HG03565 (cell line): ENCODE results near the gene ANKRD42.
"Not testable (repeated sequence)": the region's sequence is repeated elsewhere in the genome, so short reads cannot be mapped to it uniquely, and the experiment has no call there.

ENCODE experiments used
- ATAC-seq: cut with Tn5 transposase; IDR thresholded peaks from one replicate; pipeline ENCODE4 v1.9.1; 2021; ENCODE audit warnings: mild to moderate bottlenecking, moderate library complexity; ENCODE audit not compliant: unreplicated experiment

ANKRD42 gene

GRCh38 chr11:83172551-83172950 is 21.0 kb upstream of the ANKRD42 start:
- no peak for ATAC-seq

DNA sequence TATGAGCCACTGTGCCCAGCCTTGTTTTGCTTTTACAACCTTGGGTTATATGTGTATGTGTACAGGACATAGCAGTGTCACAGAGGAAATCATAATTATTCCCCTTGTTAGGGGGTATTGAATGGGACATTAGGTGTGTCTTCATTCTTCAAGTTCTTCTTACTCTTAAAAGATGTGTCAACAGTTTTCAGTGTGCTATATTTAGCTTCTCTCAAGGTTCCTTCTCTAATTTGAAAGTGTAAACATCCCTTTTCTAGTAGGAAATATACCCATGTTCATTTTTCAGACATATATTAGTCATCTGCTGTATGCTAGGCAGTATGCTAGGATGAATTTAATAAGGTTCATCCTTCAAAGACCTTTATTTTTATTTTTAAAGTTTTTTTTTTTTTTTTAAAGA is 19.5 kb upstream of the ANKRD42 start:
- ATAC-seq = no peak

DNA sequence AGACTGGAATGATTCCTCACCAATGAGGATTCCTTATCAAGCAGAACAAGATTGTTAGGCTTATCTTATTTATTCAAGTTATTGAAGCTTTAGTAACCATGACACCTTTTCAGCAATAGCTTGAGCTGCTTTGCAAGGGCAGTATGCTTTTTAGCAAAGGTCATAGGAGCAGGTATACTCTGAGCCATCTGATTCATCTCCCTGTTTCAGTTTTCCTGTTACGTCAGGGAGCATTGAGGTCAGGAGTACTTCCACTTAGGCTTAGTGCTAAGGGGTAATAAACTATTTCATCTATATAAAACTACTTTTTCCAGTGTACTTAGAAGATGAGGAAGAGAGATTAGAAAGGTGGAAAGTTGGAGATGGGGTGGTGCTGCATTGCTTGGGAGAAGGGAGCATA is 17.7 kb upstream of the ANKRD42 start:
- no peak for ATAC-seq

DNA sequence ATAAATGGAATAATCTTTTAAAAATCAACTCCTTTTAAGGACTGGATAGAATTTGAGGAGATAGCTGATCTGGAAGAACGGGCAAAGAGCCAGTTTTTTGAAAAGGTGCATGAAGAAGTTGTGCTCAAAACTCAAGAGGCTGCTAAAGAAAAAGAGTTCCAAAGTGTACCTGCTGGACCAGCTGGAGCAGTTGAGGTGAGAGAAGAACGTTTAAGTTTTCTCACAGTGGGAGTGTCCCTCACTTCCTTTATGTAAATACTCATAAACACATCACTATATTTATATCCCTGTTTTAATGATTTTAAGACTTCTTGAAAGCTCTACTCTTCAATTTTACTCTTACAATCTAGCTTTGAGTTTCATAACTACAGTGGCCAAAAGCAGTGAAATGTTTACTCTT is 11.7 kb upstream of the ANKRD42 start:
- ATAC-seq = no peak

DNA sequence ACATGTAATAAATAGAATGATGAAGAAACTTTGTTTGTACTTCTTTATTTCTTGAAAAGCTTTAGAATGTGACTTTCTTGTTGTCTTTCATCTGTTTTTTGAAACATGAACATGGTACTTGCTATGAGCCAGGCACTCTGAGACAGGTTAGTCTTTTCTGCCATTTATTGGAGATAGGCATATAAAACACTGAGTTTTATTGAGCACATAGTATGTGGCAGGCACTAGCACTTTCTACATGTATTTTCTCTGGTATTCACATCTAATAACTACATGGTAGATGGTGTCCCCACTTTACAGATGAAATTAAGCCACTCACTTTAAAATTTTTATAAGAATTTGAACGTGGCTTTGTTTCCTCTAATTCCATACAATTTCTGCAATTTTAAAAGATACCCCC is 7.7 kb upstream of the ANKRD42 start:
- no peak for ATAC-seq

DNA sequence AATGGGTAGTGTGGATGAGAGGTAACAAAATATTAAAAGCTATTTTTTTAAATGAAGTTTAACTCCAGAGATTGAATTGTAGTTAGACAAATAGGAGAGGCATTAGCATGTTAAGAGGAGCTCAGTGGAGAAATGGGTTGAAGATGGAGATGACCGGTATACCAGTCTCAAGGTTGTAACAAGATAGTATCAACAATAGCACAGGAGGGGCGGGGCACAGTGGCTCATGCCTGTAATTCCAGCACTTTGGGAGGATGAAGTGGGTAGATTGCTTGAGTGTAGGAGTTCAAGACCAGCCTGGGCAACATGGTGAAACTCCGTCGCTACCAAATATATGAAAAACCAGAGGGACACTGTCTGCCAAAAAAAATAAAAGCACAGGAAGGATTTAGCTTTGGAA is 6.0 kb upstream of the ANKRD42 start:
- no peak for ATAC-seq

DNA sequence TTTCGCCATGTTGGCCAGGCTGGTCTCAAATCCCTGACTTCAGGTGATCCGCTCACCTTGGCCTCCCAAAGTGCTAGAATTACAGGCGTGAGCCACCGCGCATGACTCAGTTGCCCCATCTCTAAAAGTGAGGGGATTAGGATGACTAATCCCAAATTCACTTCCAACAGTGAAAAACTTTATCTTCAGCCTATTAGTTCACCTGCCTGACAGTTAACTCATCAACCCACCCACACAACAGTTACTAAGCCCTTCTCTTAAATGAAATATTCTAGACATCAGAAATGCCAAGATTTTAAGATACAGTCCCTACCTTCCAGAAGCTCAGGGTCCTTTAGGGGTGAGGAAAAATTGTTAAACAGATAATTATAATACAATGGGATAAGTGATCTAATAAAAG is 2.0 kb upstream of the ANKRD42 start:
- no peak for ATAC-seq

DNA sequence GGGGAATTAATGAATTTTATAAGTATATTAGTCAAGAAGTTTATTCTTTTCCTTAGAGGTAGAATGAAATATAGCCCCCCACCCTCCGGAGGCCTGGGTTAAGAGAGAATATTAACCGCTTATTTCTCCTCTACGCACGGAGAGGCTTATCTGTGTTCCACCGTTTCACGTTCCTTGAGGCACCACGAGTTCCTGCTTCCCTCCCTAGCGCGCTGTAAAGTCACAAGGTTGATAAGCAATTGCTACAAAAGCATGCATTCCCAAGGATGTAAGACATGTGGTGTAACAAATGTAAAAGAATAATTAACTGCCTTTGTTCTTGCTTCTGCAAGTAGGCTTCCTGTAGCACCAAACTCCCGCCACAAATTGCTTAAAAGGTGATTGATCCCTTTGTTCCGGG is 1.5 kb upstream of the ANKRD42 start:
- ATAC-seq = no peak

DNA sequence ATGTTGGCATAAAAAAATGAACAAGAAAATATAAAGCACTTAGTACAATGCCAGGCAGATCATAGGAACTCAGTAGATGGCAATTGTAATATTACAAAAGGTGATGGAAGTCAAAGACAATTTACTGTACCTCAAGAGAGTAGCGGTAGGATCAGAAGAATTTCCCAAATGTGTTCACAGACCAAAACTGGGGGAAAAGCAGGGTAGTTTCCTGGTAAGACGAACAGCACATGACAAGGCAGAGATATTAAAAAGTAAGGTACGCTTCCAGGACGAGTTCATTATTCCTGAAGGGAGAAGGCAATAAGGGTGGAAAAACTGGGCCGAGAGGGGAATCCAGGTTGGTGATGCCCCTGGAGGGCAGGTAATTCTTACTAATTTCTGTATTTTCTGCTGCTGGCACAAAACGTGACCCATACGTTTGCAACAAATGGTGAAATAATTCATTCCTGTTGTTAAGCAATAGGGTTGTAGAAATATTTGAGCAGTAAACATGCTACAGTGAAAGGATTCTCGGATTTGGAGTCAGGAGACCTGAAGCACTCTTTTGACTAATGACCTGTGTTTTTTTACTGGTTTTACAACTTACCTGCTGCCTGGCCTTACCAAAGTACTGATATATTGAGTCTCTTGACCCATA is 786 bp upstream of the ANKRD42 start:
- ATAC-seq = no peak

- peak; percentile 57 for ATAC-seq
Measured at GRCh38 chr11:83194281-83195142, 1.0 kb downstream of the ANKRD42 start.

DNA sequence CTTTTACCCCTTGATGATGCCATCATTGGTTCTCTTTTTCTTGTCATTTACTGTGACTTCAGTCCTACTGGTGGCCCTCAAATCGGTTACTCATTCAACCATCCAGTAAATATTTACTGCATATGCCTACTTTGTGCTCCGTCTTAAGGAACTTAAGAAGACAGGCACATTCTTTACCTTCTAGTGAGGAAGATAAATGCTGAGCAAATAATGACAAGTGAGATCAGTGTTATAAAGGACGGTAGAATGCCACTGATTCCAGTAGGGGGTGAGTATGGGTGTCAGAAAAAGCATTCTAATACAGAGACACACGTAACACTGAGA is 1.6 kb downstream of the ANKRD42 start:
- ATAC-seq = no peak

DNA sequence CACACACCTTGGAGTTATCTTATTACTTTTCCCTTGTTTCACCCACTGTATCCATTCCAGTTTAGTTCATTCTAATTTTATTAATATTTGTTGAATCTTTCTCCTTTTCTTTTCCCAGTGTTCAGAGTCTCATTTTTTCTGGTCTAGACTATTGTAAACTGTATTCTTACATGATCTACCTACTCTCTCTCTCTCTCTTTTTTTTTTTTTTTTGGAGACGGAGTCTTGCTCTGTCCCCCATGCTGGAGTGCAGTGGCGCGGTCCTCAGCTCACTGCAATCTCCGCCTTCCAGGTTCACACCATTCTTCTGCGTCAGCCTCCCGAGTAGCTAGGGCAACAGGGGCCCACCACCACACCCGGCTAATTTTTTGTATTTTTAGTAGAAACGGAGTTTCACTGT is 2.1 kb downstream of the ANKRD42 start:
- no peak for ATAC-seq

- no peak for ATAC-seq
Measured at GRCh38 chr11:83200035-83200434, 6.5 kb downstream of the ANKRD42 start.

DNA sequence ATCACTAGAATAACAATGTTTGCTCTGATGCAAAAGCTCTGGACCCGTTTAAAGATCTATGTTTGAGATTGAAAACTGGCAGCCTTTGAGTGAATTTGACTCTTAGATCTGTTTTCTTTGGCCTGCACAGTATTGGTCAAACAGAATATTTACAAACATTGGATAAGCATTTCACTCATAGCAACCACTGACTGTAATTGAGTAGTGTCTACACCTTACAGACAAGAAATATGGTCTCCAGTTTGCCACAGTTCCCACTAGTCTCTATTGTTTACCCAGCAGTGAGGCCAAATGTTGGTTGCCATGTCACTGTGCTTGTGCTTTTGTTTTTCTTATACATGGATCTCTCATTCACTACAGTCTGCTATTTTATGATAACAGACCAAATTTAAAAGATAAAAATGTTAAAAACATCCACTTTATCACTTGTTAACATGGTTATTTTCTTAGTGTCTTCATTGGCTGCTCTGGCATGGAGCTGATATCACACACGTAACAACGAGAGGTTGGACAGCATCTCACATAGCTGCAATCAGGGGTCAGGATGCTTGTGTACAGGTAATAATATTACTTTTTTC is 12.2 kb downstream of the ANKRD42 start:
- no peak for ATAC-seq

- no peak for ATAC-seq
Measured at GRCh38 chr11:83206221-83206620, 12.7 kb downstream of the ANKRD42 start.

DNA sequence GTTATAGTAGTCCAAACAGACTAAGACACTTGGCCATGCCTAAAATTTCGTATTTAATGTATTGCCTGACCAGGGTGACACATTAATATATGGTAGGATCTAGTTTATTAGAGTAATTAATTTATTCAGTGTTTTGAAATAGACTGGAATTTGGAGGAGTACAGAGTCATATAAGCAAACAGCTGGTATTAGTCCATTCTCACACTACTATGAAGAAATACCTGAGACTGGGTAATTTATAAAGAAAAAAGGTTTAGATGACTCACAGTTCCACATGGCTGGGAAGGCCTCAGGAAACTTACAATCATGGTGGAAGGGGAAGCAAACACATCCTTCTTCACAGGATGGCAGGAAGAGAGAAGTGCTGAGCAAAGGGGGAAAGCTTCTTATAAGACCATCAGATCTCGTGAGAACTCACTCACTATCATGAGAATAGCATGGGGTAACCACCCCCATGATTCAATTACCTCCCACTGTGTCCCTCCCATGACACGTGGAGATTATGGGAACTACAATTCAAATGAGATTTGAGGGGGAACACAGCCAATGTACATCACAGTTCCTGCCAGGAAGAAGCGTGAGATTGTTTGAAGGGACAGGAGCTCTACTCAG is 13.4 kb downstream of the ANKRD42 start:
- ATAC-seq = not testable (repeated sequence)

GRCh38 chr11:83219095-83219494 is 25.6 kb downstream of the ANKRD42 start:
- ATAC-seq = no peak

DNA sequence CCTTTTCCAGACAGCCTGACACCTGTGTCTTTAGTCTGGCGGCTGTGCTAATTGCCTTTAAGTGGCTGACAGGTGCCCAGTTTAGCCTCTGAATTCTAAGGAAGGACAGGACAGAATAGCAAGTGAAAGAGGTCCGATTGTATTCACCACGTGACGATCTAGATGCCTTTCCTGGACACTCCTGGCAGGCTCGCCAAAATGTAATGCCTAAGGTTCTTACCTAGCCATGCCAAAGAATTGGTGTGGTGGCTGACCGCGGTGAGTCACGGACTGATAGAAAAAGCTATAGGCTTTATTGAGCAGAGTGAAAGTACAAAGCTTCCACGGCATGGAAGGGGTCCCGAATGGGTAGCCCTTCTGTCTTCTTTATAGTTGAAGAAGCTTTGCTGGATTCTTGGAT is 26.7 kb downstream of the ANKRD42 start:
- ATAC-seq = no peak

DNA sequence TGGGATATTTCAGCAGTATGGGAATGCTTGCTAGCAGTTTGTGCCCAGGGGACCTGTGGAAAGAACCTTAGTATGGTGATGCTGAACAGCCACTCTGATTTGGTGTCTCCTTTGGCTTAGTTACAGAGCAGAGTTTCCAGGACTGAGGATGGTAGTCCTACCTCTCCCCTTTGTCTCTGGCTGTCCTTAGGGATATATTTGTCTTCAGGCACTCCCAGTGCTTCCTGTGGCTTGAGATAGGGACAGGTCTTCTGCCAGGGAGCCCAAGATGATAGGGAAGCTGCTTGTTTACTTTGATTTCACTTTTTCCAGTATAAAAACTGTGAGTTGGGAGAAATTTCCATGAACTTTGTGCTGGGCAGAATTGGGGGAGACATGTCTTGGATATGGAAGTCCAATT is 28.2 kb downstream of the ANKRD42 start:
- no peak for ATAC-seq

GRCh38 chr11:83222499-83222898 is 29.0 kb downstream of the ANKRD42 start:
- ATAC-seq = no peak

DNA sequence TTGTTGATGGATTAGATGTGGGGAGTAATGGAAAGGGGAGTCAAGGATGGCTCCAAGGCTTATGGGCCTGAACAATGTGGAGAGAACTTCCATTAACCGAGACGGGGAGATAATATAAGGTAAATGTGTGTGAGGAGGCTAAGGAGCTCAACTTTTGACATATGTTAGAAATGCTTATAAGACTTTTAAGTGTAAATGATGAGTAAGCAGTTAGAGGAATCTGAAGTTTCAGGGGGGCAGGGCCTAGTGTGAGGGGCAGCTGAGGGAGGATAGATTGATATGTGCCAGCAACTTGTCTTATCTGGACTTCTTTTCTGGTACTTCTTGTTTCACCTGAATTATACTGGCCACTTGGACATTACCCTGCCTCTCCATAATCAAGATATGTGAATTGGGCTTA is 29.9 kb downstream of the ANKRD42 start:
- no peak for ATAC-seq

- ATAC-seq = no peak
Measured at GRCh38 chr11:83235825-83236224, 42.3 kb downstream of the ANKRD42 start.
